Anterior cingulate cortex (tissue), 58 donors: ENCODE results near the gene SH3TC2.
A peak's percentile ranks its signal among the peaks of the same experiment; 100 is the strongest.

Experiments
- DNase-seq, 58 donors: peaks; one replicate each; lab custom pipeline; 2025; lab: John Stamatoyannopoulos, UW

The SH3TC2 gene

GRCh38 chr5:149030838-149031397 lies 31.9 kb downstream of the SH3TC2 start:
- DNase-seq = no peak

- DNase-seq = no peak
Measured at GRCh38 chr5:149030392-149030791, 32.5 kb downstream of the SH3TC2 start.

- DNase-seq = no peak
Measured at GRCh38 chr5:149028984-149029383, 33.9 kb downstream of the SH3TC2 start.

GRCh38 chr5:149028161-149028560 lies 34.7 kb downstream of the SH3TC2 start:
- DNase-seq = no peak

GRCh38 chr5:149027636-149028035 lies 35.2 kb downstream of the SH3TC2 start:
- DNase-seq = no peak

GRCh38 chr5:149024943-149025342 lies 37.9 kb downstream of the SH3TC2 start:
- DNase-seq = no peak

- no peak for DNase-seq
Measured at GRCh38 chr5:149024477-149024876, 38.4 kb downstream of the SH3TC2 start.

GRCh38 chr5:149022200-149022599 lies 40.7 kb downstream of the SH3TC2 start:
- no peak for DNase-seq

- DNase-seq = no peak
Measured at GRCh38 chr5:149019679-149020078, 43.2 kb downstream of the SH3TC2 start.

GRCh38 chr5:149018909-149019443 lies 43.9 kb downstream of the SH3TC2 start:
- DNase-seq = no peak

- DNase-seq = no peak
Measured at GRCh38 chr5:149017636-149018035, 45.2 kb downstream of the SH3TC2 start.

- DNase-seq = no peak
Measured at GRCh38 chr5:149015561-149015960, 47.3 kb downstream of the SH3TC2 start.

- DNase-seq = no peak
Measured at GRCh38 chr5:149015126-149015525, 47.7 kb downstream of the SH3TC2 start.

GRCh38 chr5:149014571-149015031 lies 48.3 kb downstream of the SH3TC2 start:
- no peak for DNase-seq

GRCh38 chr5:149013796-149014195 lies 49.1 kb downstream of the SH3TC2 start:
- no peak for DNase-seq

- no peak for DNase-seq
Measured at GRCh38 chr5:149012350-149012749, 50.5 kb downstream of the SH3TC2 start.

- no peak for DNase-seq
Measured at GRCh38 chr5:149011728-149012127, 51.1 kb downstream of the SH3TC2 start.

- DNase-seq = peak in 13 of 58 donors; percentile 2 to 45 (median 21)
Measured at GRCh38 chr5:149011084-149011483, 51.8 kb downstream of the SH3TC2 start.

GRCh38 chr5:149007174-149007573 lies 55.7 kb downstream of the SH3TC2 start:
- no peak for DNase-seq

GRCh38 chr5:149006426-149006825 lies 56.4 kb downstream of the SH3TC2 start:
- DNase-seq = no peak

GRCh38 chr5:149005077-149005892 lies 57.6 kb downstream of the SH3TC2 start:
- no peak for DNase-seq

GRCh38 chr5:149004559-149004958 lies 58.3 kb downstream of the SH3TC2 start:
- DNase-seq = no peak
